Measurements from ENCODE around the gene AKT2.
A peak's percentile ranks its signal among the peaks of the same experiment; 100 is the strongest.

The AKT2 gene

DNA sequence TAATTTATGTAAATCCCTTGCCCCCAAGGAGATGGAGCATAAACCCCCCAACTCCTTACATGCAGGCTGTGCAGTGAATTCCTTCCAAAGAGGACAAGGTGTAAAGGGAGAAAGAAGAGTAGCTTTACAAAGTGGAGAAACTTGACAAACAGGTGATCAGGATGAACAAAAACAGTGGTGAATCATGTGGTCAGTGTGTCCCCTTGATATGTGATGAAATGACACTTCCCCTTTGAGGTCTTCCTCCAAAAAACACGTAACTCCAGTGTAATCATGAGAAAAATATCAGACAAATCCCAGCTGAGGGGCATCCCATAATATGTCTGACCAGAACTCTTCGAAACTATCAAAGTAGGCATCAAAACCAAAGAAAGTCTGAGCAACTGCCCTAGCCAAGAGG lies 29.5 kb upstream of the AKT2 start:
- no peak for TF ChIP-seq ZFX (IDR thresholded peaks at IDR 0.05)
- no peak overlapping the region for H3K27ac ChIP-seq

DNA sequence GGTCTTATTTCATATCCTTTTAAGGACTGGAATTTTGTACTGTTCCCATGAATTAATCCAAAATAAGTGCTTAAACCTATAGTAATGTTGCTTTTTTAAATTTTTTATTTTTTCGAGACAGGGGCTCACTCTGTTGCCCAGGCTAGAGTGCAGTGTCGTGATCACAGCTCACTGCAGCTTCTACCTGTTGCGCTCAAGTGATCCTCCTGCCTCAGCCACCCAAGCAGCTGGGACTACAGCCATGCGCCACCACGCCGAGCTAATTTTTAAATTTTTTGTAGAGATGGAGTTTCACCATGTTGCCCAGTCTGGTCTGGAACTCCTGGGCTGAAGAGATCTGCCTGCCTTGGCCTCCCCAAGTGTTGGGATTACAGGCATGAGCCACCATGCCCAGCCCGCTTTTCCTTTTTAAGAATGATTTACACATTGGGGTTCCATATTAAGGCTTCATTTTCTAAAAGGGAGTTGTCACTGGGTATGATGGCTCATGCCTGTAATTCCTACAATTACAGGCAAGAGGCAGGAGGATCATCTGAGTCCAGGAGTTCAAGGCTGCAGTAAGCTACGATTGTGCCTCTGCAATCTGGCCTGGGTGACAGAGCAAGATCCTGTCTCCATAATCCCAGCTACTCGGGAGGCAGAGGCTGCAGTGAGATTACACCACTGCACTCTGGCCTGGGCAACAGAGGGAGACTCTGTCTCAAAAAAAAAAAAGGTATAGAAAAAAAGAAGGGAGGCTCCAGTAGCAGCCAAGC lies 28.3 kb upstream of the AKT2 start:
- no peak overlapping the region for H3K27ac ChIP-seq
- TF ChIP-seq, protein P1, sequence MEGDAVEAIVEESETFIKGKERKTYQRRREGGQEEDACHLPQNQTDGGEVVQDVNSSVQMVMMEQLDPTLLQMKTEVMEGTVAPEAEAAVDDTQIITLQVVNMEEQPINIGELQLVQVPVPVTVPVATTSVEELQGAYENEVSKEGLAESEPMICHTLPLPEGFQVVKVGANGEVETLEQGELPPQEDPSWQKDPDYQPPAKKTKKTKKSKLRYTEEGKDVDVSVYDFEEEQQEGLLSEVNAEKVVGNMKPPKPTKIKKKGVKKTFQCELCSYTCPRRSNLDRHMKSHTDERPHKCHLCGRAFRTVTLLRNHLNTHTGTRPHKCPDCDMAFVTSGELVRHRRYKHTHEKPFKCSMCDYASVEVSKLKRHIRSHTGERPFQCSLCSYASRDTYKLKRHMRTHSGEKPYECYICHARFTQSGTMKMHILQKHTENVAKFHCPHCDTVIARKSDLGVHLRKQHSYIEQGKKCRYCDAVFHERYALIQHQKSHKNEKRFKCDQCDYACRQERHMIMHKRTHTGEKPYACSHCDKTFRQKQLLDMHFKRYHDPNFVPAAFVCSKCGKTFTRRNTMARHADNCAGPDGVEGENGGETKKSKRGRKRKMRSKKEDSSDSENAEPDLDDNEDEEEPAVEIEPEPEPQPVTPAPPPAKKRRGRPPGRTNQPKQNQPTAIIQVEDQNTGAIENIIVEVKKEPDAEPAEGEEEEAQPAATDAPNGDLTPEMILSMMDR (conservative IDR thresholded peaks at IDR 0.05), result no peak

DNA sequence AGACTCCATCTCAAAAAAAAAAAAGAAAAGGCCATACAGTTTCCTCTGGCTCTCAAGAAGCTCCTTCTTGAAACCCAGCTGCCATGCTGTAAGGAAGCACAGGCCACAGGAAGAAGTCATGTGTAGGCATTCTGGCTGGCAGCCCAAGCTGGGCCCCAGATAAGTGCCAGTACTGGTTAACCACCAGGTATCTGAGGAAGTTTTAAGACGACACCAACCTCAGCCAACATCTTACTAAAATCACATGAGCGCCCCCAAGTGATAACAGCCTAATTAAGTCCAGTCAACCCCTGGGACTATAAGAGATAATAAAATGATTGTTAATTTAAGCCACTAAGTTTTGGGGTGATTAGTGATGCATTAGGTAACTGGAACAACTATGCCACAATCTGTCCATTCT lies 27.4 kb upstream of the AKT2 start:
- H3K27ac ChIP-seq, result no peak overlapping the region
- TF ChIP-seq, protein P1 (conservative IDR thresholded peaks at IDR 0.05), result no peak
- no peak for TF ChIP-seq ZFX (IDR thresholded peaks at IDR 0.05)

DNA sequence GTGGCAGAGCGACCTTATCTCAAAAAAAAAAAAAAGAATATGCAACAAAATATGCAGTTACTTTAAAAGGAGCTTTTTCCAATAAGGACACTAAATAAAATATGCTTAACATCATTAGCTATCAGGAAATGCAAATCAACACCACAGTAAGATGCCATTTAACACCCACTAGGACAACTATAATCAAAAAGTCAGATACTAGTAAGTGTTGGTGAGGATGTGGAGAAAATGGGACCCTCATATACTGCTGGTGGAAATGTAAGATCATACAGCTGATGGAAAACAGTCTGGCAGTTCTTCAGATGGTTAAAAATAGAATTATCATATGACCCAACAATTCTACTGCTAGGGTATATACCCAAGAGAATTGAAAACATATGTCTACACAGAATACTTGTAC lies 24.5 kb upstream of the AKT2 start:
- TF ChIP-seq, protein P1 (conservative IDR thresholded peaks at IDR 0.05), result no peak
- TF ChIP-seq ZFX (IDR thresholded peaks at IDR 0.05), result no peak
- no peak overlapping the region for H3K27ac ChIP-seq

DNA sequence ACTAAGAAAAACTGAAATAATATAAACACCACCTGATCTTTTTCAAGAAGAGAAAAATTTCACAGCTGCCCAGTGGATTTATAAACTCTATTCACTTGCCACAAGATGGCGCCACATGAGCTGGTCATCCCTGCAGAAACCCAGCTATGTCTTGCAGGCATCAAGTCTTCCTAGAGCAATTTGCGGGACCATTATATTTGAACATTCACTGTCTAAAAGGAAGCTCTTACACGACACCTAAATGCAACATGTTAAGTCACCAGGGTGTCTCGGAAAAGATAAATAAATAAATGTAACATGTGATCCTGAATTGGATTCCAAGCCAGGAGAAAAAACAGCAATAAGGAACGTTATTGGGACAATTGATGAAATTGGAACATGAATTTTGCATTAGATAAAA lies 20.3 kb upstream of the AKT2 start:
- H3K27ac ChIP-seq, result no peak overlapping the region
- TF ChIP-seq, protein P1 (conservative IDR thresholded peaks at IDR 0.05), result peak; percentile 93
- TF ChIP-seq ZFX (IDR thresholded peaks at IDR 0.05), result no peak

DNA sequence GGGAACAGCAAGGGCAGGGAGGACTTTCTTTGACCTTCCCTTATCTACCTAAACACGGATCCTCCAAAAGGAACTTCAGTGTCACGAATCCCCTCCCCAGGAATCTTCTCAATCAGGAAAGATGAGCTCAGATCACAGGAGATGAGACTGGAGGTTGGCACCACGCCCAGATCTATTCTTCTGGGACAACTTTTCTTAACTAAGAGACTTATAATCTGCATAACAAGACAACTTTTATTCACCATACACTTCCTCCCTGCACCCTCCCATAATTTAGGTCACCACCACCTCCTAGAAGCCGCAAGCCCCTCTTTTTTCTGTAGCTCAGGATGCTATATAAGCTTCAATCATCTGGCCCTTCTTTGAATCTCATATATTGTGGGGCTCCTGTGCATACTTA lies 19.2 kb upstream of the AKT2 start:
- no peak overlapping the region for H3K27ac ChIP-seq
- TF ChIP-seq, protein P1 (conservative IDR thresholded peaks at IDR 0.05), result no peak
- no peak for TF ChIP-seq ZFX (IDR thresholded peaks at IDR 0.05)

DNA sequence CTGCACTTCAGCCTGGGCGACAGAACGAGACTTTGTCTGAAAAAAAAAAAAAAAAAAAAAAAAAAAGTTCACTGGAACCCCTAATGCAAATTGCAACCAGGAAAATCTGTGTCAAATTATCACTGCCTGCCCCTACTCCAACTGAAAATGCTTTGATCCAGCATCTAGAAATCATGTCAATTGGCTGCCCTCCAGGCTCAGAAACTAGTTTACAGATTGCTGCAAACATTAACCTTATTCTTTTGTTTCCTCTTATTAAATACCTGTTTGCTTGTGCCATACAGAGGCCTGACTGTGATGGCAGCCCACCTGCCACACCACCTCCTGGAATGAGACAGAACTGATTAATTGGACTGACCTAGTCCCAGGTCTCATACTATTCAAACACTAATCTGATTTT lies 18.6 kb upstream of the AKT2 start:
- H3K27ac ChIP-seq, result no peak overlapping the region
- no peak for TF ChIP-seq ZFX (IDR thresholded peaks at IDR 0.05)
- TF ChIP-seq, protein P1 (conservative IDR thresholded peaks at IDR 0.05), result no peak

All from C4-2B (cell line).